Fibroblast of villous mesenchyme (primary cell): ENCODE results near the gene IL2RA. TPM values are rescaled to one million over a fixed set of nuclear protein-coding genes. Genes with fewer than 3 reads are reported as not detected.

Experiments used
- DNase-seq: peaks from one replicate; pipeline ENCODE4 v3.0.0-alpha.2; 2010; ENCODE audit warnings: low read depth
- H3K4me3 ChIP-seq: 2 replicates; pipeline ENCODE4 v1.5.1; 2011; ENCODE audit warnings: low read depth, mild to moderate bottlenecking, low read length
- total RNA-seq: library from RNA; depleted of rRNA; stranded (reverse); fragments of >200 nt; gene quantifications from 2 replicates; pipeline ENCODE4 v1.2.3, GENCODE V29; 2012
- TF ChIP-seq, protein P1 (sequence below): IDR thresholded peaks from 2 replicates; pipeline ENCODE4 v1.5.1; 2012; ENCODE audit warnings: low read depth, mild to moderate bottlenecking, low read length; ENCODE audit not compliant: insufficient read depth

The IL2RA gene
- total RNA-seq, 1 donor = not detected

DNA sequence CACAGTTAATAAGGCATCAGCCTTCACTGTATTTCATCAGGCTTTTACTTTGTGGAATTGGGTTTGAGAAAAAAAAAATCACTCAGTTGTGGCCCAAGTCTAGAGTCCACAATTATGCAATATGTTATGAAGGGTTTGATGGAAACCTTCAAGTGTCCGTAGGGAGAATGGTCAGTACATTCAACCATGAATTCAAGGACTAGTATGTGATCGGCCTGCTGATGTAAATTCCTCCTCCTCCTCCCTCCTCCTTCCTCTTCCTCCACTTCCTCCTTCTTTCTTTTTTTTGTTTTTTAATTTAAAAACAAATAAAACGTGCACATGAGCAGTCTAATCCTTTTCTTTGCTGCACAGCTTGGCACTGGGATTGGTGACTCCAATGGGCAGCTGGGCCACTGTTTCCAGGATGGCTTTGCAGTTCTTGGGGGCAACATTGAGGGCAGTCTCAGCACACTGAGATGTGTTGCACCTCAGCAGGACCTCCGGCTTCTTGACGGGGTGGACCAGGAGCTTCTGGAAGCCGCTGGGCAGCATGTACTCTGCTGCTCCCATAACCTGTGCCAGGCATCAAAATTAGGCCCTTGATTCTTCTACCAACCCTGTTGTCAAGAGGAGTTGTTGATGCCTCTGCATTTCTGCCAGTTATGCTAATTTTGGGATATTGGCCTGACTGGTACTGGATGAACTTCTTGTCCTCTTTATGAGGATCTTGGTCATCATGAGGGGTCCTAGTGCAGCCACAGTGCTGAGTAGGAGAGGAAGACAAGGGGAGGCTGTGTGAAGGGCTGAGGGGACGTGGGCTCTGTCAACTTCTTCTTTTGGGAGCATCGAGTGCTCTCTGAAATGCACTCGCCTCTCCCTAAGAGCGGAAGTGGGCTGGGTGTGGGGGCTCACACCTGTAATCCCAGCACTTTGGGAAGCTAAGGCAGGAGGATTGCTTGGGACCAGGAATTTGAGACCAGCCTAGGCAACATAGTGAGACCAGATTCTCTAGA, 9.3 kb upstream of the IL2RA start:
- TF ChIP-seq, protein P1, sequence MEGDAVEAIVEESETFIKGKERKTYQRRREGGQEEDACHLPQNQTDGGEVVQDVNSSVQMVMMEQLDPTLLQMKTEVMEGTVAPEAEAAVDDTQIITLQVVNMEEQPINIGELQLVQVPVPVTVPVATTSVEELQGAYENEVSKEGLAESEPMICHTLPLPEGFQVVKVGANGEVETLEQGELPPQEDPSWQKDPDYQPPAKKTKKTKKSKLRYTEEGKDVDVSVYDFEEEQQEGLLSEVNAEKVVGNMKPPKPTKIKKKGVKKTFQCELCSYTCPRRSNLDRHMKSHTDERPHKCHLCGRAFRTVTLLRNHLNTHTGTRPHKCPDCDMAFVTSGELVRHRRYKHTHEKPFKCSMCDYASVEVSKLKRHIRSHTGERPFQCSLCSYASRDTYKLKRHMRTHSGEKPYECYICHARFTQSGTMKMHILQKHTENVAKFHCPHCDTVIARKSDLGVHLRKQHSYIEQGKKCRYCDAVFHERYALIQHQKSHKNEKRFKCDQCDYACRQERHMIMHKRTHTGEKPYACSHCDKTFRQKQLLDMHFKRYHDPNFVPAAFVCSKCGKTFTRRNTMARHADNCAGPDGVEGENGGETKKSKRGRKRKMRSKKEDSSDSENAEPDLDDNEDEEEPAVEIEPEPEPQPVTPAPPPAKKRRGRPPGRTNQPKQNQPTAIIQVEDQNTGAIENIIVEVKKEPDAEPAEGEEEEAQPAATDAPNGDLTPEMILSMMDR = no peak
- no peak overlapping the region for H3K4me3 ChIP-seq
- DNase-seq = no peak

- TF ChIP-seq, protein P1 = no peak
- no peak overlapping the region for H3K4me3 ChIP-seq
- no peak for DNase-seq
Observed at GRCh38 chr10:6070660-6071059, 8.5 kb upstream of the IL2RA start.

DNA sequence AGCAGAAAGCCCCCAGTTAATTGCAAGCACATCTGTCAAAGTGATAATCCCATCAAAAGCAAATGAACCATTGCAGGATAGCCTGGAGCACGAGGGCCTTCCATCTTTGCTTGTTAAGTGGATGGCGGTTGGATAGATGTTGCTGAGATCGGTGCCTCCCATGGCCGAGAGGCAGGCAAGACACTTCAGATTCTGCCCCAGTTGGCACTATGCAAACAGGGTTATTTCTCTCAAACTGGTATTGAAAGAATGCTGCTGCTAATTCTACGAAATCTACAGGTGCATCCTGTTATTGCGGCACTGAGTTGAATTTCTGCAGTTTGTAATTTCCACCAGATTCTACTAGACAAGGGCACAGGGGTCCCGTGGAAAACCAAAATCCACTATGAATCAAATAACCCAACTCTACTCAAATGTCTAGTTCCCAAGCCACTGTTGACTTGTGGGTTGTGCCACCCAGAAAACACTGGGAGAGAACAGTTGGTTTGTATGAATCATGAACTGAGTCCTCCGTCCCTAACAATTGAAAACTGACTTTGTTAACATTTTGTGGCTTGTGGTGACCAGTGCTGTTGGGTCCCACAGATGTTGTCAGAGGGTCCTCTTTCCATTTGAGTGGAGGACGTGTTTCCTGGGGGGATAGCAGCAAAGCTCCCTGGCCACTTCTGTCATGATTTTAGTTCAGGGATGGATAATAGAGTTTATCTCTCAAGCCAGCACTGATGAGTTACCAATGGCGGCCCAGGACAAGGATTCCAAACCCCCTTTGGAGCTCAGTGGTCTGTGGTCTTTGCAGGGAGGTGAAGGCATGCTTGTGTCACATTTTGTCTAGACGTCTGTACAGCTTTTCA, 7.1 kb upstream of the IL2RA start:
- no peak for DNase-seq
- TF ChIP-seq, protein P1 = no peak
- no peak overlapping the region for H3K4me3 ChIP-seq

GRCh38 chr10:6068422-6068821, 6.3 kb upstream of the IL2RA start:
- TF ChIP-seq, protein P1 = no peak
- no peak overlapping the region for H3K4me3 ChIP-seq
- no peak for DNase-seq

DNA sequence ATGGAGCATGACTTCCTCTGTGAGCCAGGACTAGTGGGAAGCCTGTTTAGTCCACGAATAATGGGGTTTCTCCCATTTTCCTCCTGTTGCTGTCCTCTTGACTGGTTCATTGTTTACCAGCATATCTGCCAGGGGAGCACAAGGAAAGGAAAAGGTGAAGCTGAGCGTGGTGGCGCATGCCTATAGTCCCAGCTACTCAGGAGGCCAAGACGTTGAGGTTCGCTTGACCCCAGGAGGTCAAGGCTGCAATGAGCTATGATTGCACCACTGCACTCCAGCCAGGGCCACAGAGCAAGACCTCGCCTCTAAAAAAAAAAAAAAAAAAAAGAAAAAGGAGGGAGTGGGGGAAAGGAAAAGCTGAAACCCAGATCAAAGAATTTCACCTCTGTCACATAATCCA, 5.8 kb upstream of the IL2RA start:
- no peak for DNase-seq
- TF ChIP-seq, protein P1 = no peak
- H3K4me3 ChIP-seq = no peak overlapping the region

DNA sequence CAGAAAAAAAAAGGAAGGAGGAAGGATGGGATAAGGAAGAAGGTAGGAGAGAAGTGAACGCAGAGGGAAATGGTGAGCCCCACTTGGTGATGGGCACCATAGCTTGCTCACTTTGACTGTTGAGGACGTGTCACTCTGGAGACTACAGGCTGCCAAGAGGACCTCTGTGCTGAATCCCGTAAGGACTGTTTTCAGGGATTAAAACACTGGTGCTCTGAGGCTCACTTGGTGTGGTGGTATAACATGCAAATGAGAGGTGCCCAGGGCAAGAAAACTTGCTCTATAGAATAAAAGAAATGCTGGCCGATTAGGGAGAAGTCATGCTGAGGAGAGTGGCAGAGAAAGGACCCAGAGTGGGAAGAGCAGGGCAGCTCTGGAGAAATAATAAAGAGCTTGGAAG, 5.3 kb upstream of the IL2RA start:
- TF ChIP-seq, protein P1 = no peak
- DNase-seq = no peak
- H3K4me3 ChIP-seq = no peak overlapping the region
